GM12892 (cell line): ENCODE measurements around the gene OR10R2.

Experiments used
- POLR2A ChIP-seq: IDR thresholded peaks from 2 replicates; pipeline ENCODE4 v1.6.1; 2011; ENCODE audit warnings: low read depth, low read length, control low read depth
- POLR2AphosphoS5 ChIP-seq: IDR thresholded peaks from 2 replicates; pipeline ENCODE4 v1.6.1; 2011; ENCODE audit warnings: low read depth, low read length, control low read depth
- TAF1 ChIP-seq: IDR thresholded peaks from 2 replicates; pipeline ENCODE4 v1.6.1; 2011; ENCODE audit warnings: low read depth, mild to moderate bottlenecking, control low read depth, low read length, borderline replicate concordance

- TF ChIP-seq POLR2A (no peak), TAF1 (no peak), POLR2AphosphoS5 (no peak)
Observed at GRCh38 chr1:158426137-158426536, 45.9 kb upstream of the OR10R2 start, which contains the start of gene OR10K2.
